CD4-positive, CD25-positive, alpha-beta regulatory T cell (primary cell): ENCODE results near the gene ZHX3. TPM values are rescaled to one million over a fixed set of nuclear protein-coding genes. Genes with fewer than 3 reads are reported as not detected.
A peak's percentile ranks its signal among the peaks of the same experiment; 100 is the strongest.

ENCODE experiments used
- ATAC-seq, 2 donors: fragments of 150-1000 bp; cut with Tn5 transposase; one replicate each; pipeline ENCODE4 v1.10.0; 2021; ENCODE audit warnings: low read depth in 2 of 2, moderate number of reproducible peaks in 2 of 2, moderate library complexity in 1 of 2
- DNase-seq, 3 donors: peaks; one replicate each; pipeline versions ENCODE4 v3.0.0 to v3.0.0-alpha.2; 2012 to 2022; ENCODE audit warnings: mixed read lengths in 1 of 3
- H3K27ac ChIP-seq: one replicate; pipeline ENCODE4 v1.7.0; 2013; ENCODE audit warnings: mild to moderate bottlenecking, low read length; ENCODE audit not compliant: insufficient read depth, poor library complexity, severe bottlenecking
- H3K27me3 ChIP-seq: one replicate; pipeline ENCODE4 v1.7.0; 2013; ENCODE audit warnings: low read length; ENCODE audit not compliant: control insufficient read depth, insufficient read depth
- H3K36me3 ChIP-seq: one replicate; pipeline ENCODE4 v1.7.0; 2013; ENCODE audit warnings: mild to moderate bottlenecking, low read length, moderate library complexity; ENCODE audit not compliant: control insufficient read depth, insufficient read depth
- H3K4me1 ChIP-seq: 2 replicates; pipeline ENCODE4 v1.7.0; 2013; ENCODE audit warnings: mild to moderate bottlenecking, low read length; ENCODE audit not compliant: insufficient read depth, control insufficient read depth, poor library complexity, severe bottlenecking
- H3K4me3 ChIP-seq: one replicate; pipeline ENCODE4 v1.7.0; 2013; ENCODE audit warnings: low read depth, mild to moderate bottlenecking, low read length, moderate library complexity
- H3K9me3 ChIP-seq, 2 experiments: 1 replicate in 1 of 2; 2 replicates in 1 of 2; pipeline ENCODE4 v1.7.0; 2013; ENCODE audit warnings: low read length in 2 of 2, mild to moderate bottlenecking in 1 of 2, moderate library complexity in 1 of 2; ENCODE audit not compliant: control insufficient read depth in 2 of 2
- H3K27ac Mint-ChIP-seq, 3 donors: one replicate each; pipeline ENCODE4 v1.8.0; 2020 to 2022; ENCODE audit warnings: mild to moderate bottlenecking in 3 of 3, mixed read lengths in 3 of 3, moderate library complexity in 2 of 3
- H3K27me3 Mint-ChIP-seq: one replicate; pipeline ENCODE4 v1.8.0; 2022; ENCODE audit warnings: mild to moderate bottlenecking, mixed read lengths
- H3K36me3 Mint-ChIP-seq: one replicate; pipeline ENCODE4 v1.8.0; 2020; ENCODE audit warnings: mixed read lengths
- H3K4me1 Mint-ChIP-seq, 4 donors: one replicate each; pipeline ENCODE4 v1.8.0; 2020 to 2022; ENCODE audit warnings: mixed read lengths in 4 of 4, mild to moderate bottlenecking in 1 of 4
- H3K4me3 Mint-ChIP-seq, 4 donors: one replicate each; pipeline ENCODE4 v1.8.0; 2020 to 2022; ENCODE audit warnings: mild to moderate bottlenecking in 4 of 4, mixed read lengths in 4 of 4, moderate library complexity in 3 of 4
- H3K9me3 Mint-ChIP-seq, 7 donors: one replicate each; pipeline ENCODE4 v1.8.0; 2020 to 2022; ENCODE audit warnings: mixed read lengths in 7 of 7, mild to moderate bottlenecking in 3 of 7, moderate library complexity in 2 of 7
- polyA plus RNA-seq, 4 donors: library from polyadenylated mRNA; unstranded; fragments of 300-500 nt; fragmentation: Illumina TruSeq; gene quantifications; one replicate each; pipeline ENCODE4 v1.2.3, GENCODE V29; 2021
- total RNA-seq: library from RNA; stranded (reverse); gene quantifications from one replicate; pipeline ENCODE4 v1.2.3, GENCODE V29; 2022

Gene ZHX3
- total and polyA plus RNA-seq, 5 donors from 2014 or later: 0.42 to 8.8 (median 2.9) TPM

DNA sequence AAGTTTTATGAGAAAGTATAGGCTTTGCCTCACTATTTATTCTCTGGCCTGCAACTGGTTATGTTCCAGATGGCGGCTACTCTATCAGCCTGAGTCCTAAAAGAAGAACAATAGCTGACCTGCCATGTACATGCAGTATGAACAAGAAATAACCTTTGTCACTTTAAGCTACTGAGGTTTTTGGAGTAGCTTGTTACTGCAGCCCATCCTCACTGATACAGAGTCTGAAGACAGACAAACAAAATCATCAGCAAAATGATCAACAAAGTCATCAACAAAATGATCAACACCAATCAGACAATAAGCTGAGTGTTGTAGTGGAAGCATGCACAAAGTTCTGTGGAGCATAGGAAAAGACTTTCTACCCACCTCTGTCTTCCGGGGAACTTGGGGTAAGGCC lies 97.7 kb downstream of the ZHX3 start:
- Mint-ChIP-seq H3K9me3 (no peaks in the 10 kb centered on the region), H3K27me3 (peaks cover 6% of the 10 kb centered on the region), H3K4me3 (no peak overlapping the region), H3K4me1 (no peaks in the 10 kb centered on the region), H3K36me3 (peaks cover 5% of the 10 kb centered on the region), H3K27ac (no peak overlapping the region)
- DNase-seq (no peak), ATAC-seq (no peak)
- H3K36me3 ChIP-seq: no peaks in the 10 kb centered on the region
- H3K27ac ChIP-seq: no peak overlapping the region
- no peak overlapping the region for H3K4me3 ChIP-seq
- no peaks in the 10 kb centered on the region for H3K4me1 ChIP-seq
- H3K9me3 ChIP-seq: no peaks in the 10 kb centered on the region
- no peaks in the 10 kb centered on the region for H3K27me3 ChIP-seq

- no peaks in the 10 kb centered on the region for H3K9me3 Mint-ChIP-seq
- no peak overlapping the region for H3K4me3 Mint-ChIP-seq
- no peak for ATAC-seq
- no peak for DNase-seq
- Histone ChIP-seq H3K4me1 (no peaks in the 10 kb centered on the region), H3K27ac (no peak overlapping the region), H3K36me3 (no peaks in the 10 kb centered on the region), H3K4me3 (no peak overlapping the region), H3K9me3 (no peaks in the 10 kb centered on the region), H3K27me3 (no peaks in the 10 kb centered on the region)
- peaks cover 6% of the 10 kb centered on the region for H3K27me3 Mint-ChIP-seq
- peaks cover 5% of the 10 kb centered on the region for H3K36me3 Mint-ChIP-seq
- no peak overlapping the region for H3K27ac Mint-ChIP-seq
- H3K4me1 Mint-ChIP-seq: no peaks in the 10 kb centered on the region
Measured at GRCh38 chr20:41218466-41218865, 99.1 kb downstream of the ZHX3 start.

- no peaks in the 10 kb centered on the region for H3K27me3 ChIP-seq
- Mint-ChIP-seq H3K9me3 (no peaks in the 10 kb centered on the region), H3K36me3 (peaks cover 10% of the 10 kb centered on the region), H3K27me3 (peaks cover 6% of the 10 kb centered on the region), H3K4me1 (peaks cover 0 to 6% (median 0%) of the 10 kb centered on the region in 4 donors), H3K27ac (no peak overlapping the region), H3K4me3 (no peak overlapping the region)
- no peaks in the 10 kb centered on the region for H3K4me1 ChIP-seq
- DNase-seq (no peak), ATAC-seq (no peak)
- no peak overlapping the region for H3K4me3 ChIP-seq
- no peak overlapping the region for H3K27ac ChIP-seq
- no peaks in the 10 kb centered on the region for H3K9me3 ChIP-seq
- H3K36me3 ChIP-seq: no peaks in the 10 kb centered on the region
Measured at GRCh38 chr20:41217422-41217821, 100.1 kb downstream of the ZHX3 start.

- peaks cover 6% of the 10 kb centered on the region for H3K36me3 Mint-ChIP-seq
- Histone ChIP-seq H3K27ac (no peak overlapping the region), H3K27me3 (no peaks in the 10 kb centered on the region), H3K4me1 (no peaks in the 10 kb centered on the region), H3K4me3 (no peak overlapping the region), H3K36me3 (no peaks in the 10 kb centered on the region), H3K9me3 (no peaks in the 10 kb centered on the region)
- H3K4me3 Mint-ChIP-seq: no peak overlapping the region
- no peaks in the 10 kb centered on the region for H3K9me3 Mint-ChIP-seq
- H3K27me3 Mint-ChIP-seq: no peaks in the 10 kb centered on the region
- DNase-seq: no peak
- H3K27ac Mint-ChIP-seq: no peak overlapping the region
- ATAC-seq: no peak
- peaks cover 0 to 9% (median 2%) of the 10 kb centered on the region in 4 donors for H3K4me1 Mint-ChIP-seq
Measured at GRCh38 chr20:41214666-41215065, 102.9 kb downstream of the ZHX3 start.

- no peak for DNase-seq
- no peak for ATAC-seq
Measured at GRCh38 chr20:41214202-41214601, 103.3 kb downstream of the ZHX3 start.

GRCh38 chr20:41213150-41213820 lies 104.2 kb downstream of the ZHX3 start:
- DNase-seq (no peak), ATAC-seq (no peak)
- no peaks in the 10 kb centered on the region for H3K36me3 ChIP-seq
- Mint-ChIP-seq H3K27me3 (no peaks in the 10 kb centered on the region), H3K4me3 (no peak overlapping the region), H3K4me1 (peaks cover 0 to 9% (median 2%) of the 10 kb centered on the region in 4 donors), H3K36me3 (peaks cover 6% of the 10 kb centered on the region), H3K27ac (peak overlapping the region in 1 of 3 donors; percentile 43), H3K9me3 (no peaks in the 10 kb centered on the region)
- no peaks in the 10 kb centered on the region for H3K4me1 ChIP-seq
- H3K27me3 ChIP-seq: no peaks in the 10 kb centered on the region
- no peak overlapping the region for H3K27ac ChIP-seq
- H3K4me3 ChIP-seq: no peak overlapping the region
- no peaks in the 10 kb centered on the region for H3K9me3 ChIP-seq

More at GRCh38 chr20:41214202-41214601, 103.3 kb downstream of the ZHX3 start:
- H3K27ac ChIP-seq: no peak overlapping the region
- Mint-ChIP-seq H3K9me3 (no peaks in the 10 kb centered on the region), H3K27me3 (no peaks in the 10 kb centered on the region), H3K27ac (no peak overlapping the region), H3K4me3 (no peak overlapping the region), H3K4me1 (peaks cover 0 to 9% (median 2%) of the 10 kb centered on the region in 4 donors), H3K36me3 (peaks cover 6% of the 10 kb centered on the region)
- H3K9me3 ChIP-seq: no peaks in the 10 kb centered on the region
- no peaks in the 10 kb centered on the region for H3K27me3 ChIP-seq
- H3K36me3 ChIP-seq: no peaks in the 10 kb centered on the region
- H3K4me1 ChIP-seq: no peaks in the 10 kb centered on the region
- no peak overlapping the region for H3K4me3 ChIP-seq

- H3K27me3 Mint-ChIP-seq: peaks cover 5% of the 10 kb centered on the region
Measured at GRCh38 chr20:41205313-41205712, 112.2 kb downstream of the ZHX3 start.

More at GRCh38 chr20:41205313-41205712, 112.2 kb downstream of the ZHX3 start:
- H3K9me3 Mint-ChIP-seq: peaks cover 0 to 3% (median 0%) of the 10 kb centered on the region in 7 donors
- DNase-seq (no peak), ATAC-seq (no peak)
- peaks cover 19% of the 10 kb centered on the region for H3K36me3 Mint-ChIP-seq
- Histone ChIP-seq H3K27me3 (no peaks in the 10 kb centered on the region), H3K4me3 (no peak overlapping the region), H3K27ac (no peak overlapping the region), H3K4me1 (no peaks in the 10 kb centered on the region), H3K36me3 (no peaks in the 10 kb centered on the region), H3K9me3 (no peaks in the 10 kb centered on the region)
- H3K27ac Mint-ChIP-seq: no peak overlapping the region
- peaks cover 0 to 3% (median 1%) of the 10 kb centered on the region in 4 donors for H3K4me1 Mint-ChIP-seq
- no peak overlapping the region for H3K4me3 Mint-ChIP-seq
